HepG2 (cell line): ENCODE results near the gene SEPTIN10. TPM values are rescaled to one million over a fixed set of nuclear protein-coding genes. Genes with fewer than 3 reads are reported as not detected.

ENCODE experiments used
- AGO1 ChIP-seq: fragments of 200-400 bp; formaldehyde crosslinking; IDR thresholded peaks from 2 replicates; pipeline ENCODE4 v1.6.1; 2017; ENCODE audit warnings: mild to moderate bottlenecking, low read depth, low read length, moderate library complexity; ENCODE audit not compliant: poor library complexity, severe bottlenecking
- ARNT2 ChIP-seq: sonication (generic); formaldehyde crosslinking; IDR thresholded peaks from 2 replicates; pipeline ENCODE4 v1.8.0; 2022; ENCODE audit warnings: mild to moderate bottlenecking, low read depth, missing genetic modification reagents, moderate library complexity
- ARNTL ChIP-seq: sonication (generic); formaldehyde crosslinking; IDR thresholded peaks from 2 replicates; pipeline ENCODE4 v1.4.0; 2020; ENCODE audit warnings: mild to moderate bottlenecking, missing genetic modification reagents
- ATF7 ChIP-seq, 2 experiments: fragments of 450-650 bp in 1 of 2; sonication (generic) in 1 of 2; formaldehyde crosslinking in 1 of 2; IDR thresholded peaks; 2 replicates each; pipeline versions ENCODE4 v1.4.0 to v1.6.1; 2016 to 2020; ENCODE audit warnings: antibody characterized with exemption in 1 of 2, mild to moderate bottlenecking in 1 of 2, missing genetic modification reagents in 1 of 2
- BRCA1 ChIP-seq: sonication (generic); formaldehyde crosslinking; IDR thresholded peaks from 2 replicates; pipeline ENCODE4 v1.4.0; 2020; ENCODE audit warnings: missing genetic modification reagents
- CBFB ChIP-seq: sonication (generic); formaldehyde crosslinking; IDR thresholded peaks from 2 replicates; pipeline ENCODE4 v1.4.0; 2020; ENCODE audit warnings: missing genetic modification reagents
- DNMT1 ChIP-seq: sonication (generic); formaldehyde crosslinking; IDR thresholded peaks from 2 replicates; pipeline ENCODE4 v1.5.1; 2020; ENCODE audit warnings: mild to moderate bottlenecking, missing genetic modification reagents
- ELF4 ChIP-seq: sonication (generic); formaldehyde crosslinking; IDR thresholded peaks from 2 replicates; pipeline ENCODE4 v1.5.0; 2020; ENCODE audit warnings: missing genetic modification reagents, mild to moderate bottlenecking, moderate library complexity, borderline replicate concordance
- GATAD1 ChIP-seq: IDR thresholded peaks from 2 replicates; pipeline ENCODE4 v1.6.1; 2016; ENCODE audit warnings: missing genetic modification reagents, missing compliant biosample characterization
- HOXA3 ChIP-seq: sonication (generic); formaldehyde crosslinking; IDR thresholded peaks from 2 replicates; pipeline ENCODE4 v1.5.0; 2020; ENCODE audit warnings: missing genetic modification reagents
- KDM3A ChIP-seq: IDR thresholded peaks from 2 replicates; pipeline ENCODE4 v1.6.1; 2018; ENCODE audit warnings: low read depth, missing compliant biosample characterization
- KLF16 ChIP-seq, 2 experiments: sonication (generic) in 1 of 2; formaldehyde crosslinking in 1 of 2; IDR thresholded peaks; 2 replicates each; pipeline versions ENCODE4 v1.6.1 to v1.8.0; 2016 to 2023; ENCODE audit warnings: missing genetic modification reagents in 2 of 2, missing compliant biosample characterization in 1 of 2
- MAFF ChIP-seq: IDR thresholded peaks from 2 replicates; pipeline ENCODE4 v1.6.1; 2011; ENCODE audit warnings: low read depth, low read length, improper control_type of control experiment
- NFIB ChIP-seq: sonication (generic); formaldehyde crosslinking; IDR thresholded peaks from 2 replicates; pipeline ENCODE4 v1.9.0; 2021; ENCODE audit warnings: missing genetic modification reagents, mild to moderate bottlenecking, borderline replicate concordance
- SMYD3 ChIP-seq: sonication (generic); formaldehyde crosslinking; IDR thresholded peaks from 2 replicates; pipeline ENCODE4 v1.8.1; 2023; ENCODE audit warnings: mild to moderate bottlenecking, missing genetic modification reagents
- SOX6 ChIP-seq, 2 experiments: fragments of 450-650 bp in 1 of 2; sonication (generic) in 1 of 2; formaldehyde crosslinking in 1 of 2; IDR thresholded peaks; 2 replicates each; pipeline versions ENCODE4 v1.4.0 to v1.6.1; 2017 to 2020; ENCODE audit warnings: antibody characterized with exemption in 1 of 2, mild to moderate bottlenecking in 1 of 2, missing genetic modification reagents in 1 of 2
- TCF12 ChIP-seq, 2 experiments: fragments of 450-650 bp in 1 of 2; sonication (generic) in 1 of 2; formaldehyde crosslinking in 1 of 2; IDR thresholded peaks; 2 replicates each; pipeline versions ENCODE4 v1.6.1 to v1.8.0; 2017 to 2022; ENCODE audit warnings: antibody characterized with exemption in 1 of 2, mild to moderate bottlenecking in 1 of 2, missing genetic modification reagents in 1 of 2, moderate library complexity in 1 of 2
- TRIM24 ChIP-seq: sonication (generic); formaldehyde crosslinking; IDR thresholded peaks from 2 replicates; pipeline ENCODE4 v1.8.0; 2022; ENCODE audit warnings: mild to moderate bottlenecking, missing genetic modification reagents
- ZNF605 ChIP-seq: sonication (generic); formaldehyde crosslinking; IDR thresholded peaks from 2 replicates; pipeline ENCODE4 v1.8.0; 2022; ENCODE audit warnings: mild to moderate bottlenecking, missing genetic modification reagents
- ZNF850 ChIP-seq: sonication (generic); formaldehyde crosslinking; conservative IDR thresholded peaks from 2 replicates; pipeline ENCODE4 v1.9.0; 2021; ENCODE audit warnings: mild to moderate bottlenecking, missing genetic modification reagents
- ZSCAN31 ChIP-seq: sonication (generic); formaldehyde crosslinking; IDR thresholded peaks from 2 replicates; pipeline ENCODE4 v1.5.0; 2020; ENCODE audit warnings: low read depth, mild to moderate bottlenecking, missing genetic modification reagents
- polyA plus RNA-seq, 8 experiments: library from polyadenylated mRNA; depleted of rRNA in 3 of 8; stranded (reverse) in 7 of 8; unstranded in 1 of 8; fragments of >200 nt; fragmentation: Illumina TruSeq in 4 of 8; extraction: Trizol in 4 of 8; gene quantifications; 2 replicates each; pipeline versions ENCODE4 v1.2.1 to v1.2.3, GENCODE V29; 2011 to 2016; ENCODE audit warnings: low read depth in 4 of 8, missing spikeins in 1 of 8, mixed read lengths in 1 of 8; ENCODE audit not compliant: insufficient read depth in 1 of 8
- total RNA-seq, 5 experiments: library from RNA; depleted of rRNA; stranded (reverse); fragments of >200 nt; fragmentation: Illumina TruSeq; extraction: Trizol; gene quantifications; 2 replicates each; pipeline ENCODE4 v1.2.3, GENCODE V29; 2016; ENCODE audit warnings: low read depth in 1 of 5
- TF ChIP-seq, protein P1 (sequence below): IDR thresholded peaks from 2 replicates; pipeline ENCODE4 v1.6.1; 2012; ENCODE audit warnings: inconsistent platforms
- TF ChIP-seq, protein P2 (sequence below): sonication (generic); formaldehyde crosslinking; IDR thresholded peaks from 2 replicates; pipeline ENCODE4 v1.5.0; 2020; ENCODE audit warnings: missing genetic modification reagents
- TF ChIP-seq, protein P3 (sequence below): sonication (generic); formaldehyde crosslinking; IDR thresholded peaks from 2 replicates; pipeline ENCODE4 v1.5.1; 2020; ENCODE audit warnings: mild to moderate bottlenecking, missing genetic modification reagents, borderline replicate concordance
- TF ChIP-seq, protein P4 (sequence below): sonication (generic); formaldehyde crosslinking; IDR thresholded peaks from 2 replicates; pipeline ENCODE4 v1.8.0; 2022; ENCODE audit warnings: mild to moderate bottlenecking, missing genetic modification reagents, borderline replicate concordance
- TF ChIP-seq, protein P5 (sequence below): IDR thresholded peaks from 2 replicates; pipeline ENCODE4 v1.6.1; 2016; ENCODE audit warnings: missing genetic modification reagents, missing compliant biosample characterization

The SEPTIN10 gene
- total and polyA plus RNA-seq, 2 of the 13 experiments (the other 11 are each of a cell fraction or from before 2014, with no cell fraction given) = 45.8 to 67.5 TPM

DNA sequence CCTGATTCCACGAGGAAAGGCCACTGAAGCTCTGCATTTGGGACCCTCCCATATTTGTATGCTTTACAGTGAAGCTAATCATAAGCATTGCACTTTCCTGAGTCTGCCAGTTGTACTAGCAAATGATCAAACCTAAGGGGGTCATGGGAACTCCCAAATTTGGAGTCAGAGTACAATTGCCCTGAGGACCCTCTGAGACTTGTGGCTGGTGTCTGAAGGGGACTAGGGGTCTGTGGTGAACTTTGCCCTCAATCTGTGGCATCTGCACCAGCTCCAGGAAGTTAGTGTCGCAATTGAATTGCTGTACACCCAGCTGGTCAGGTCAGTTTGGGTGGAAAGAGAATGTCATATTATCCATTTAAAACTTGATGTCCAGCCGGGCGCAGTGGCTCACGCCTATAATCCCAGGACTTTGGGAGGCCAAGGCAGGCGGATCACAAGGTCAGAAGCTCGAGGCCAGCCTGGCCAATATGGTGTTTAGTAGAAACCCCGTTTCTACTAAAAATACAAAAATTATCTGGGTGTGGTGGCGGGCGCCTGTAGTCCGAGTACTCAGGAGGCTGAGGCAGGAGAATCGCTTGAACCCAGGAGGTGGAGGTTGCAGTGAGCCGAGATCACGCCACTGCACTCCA, 18.5 kb upstream of the SEPTIN10 start (continued):
- 0 out of 2 replicates have a peak, but pooled peaks have one; percentile 42 for TF ChIP-seq SMYD3
- TF ChIP-seq TCF12 (IDR thresholded peaks at IDR 0.05) = no peak
- TF ChIP-seq TCF12 (CRISPR knock-in tag; IDR thresholded peaks at IDR 0.05) = 0 out of 2 replicates have a peak, but pooled peaks have one; percentile 50
- TF ChIP-seq, protein P1, sequence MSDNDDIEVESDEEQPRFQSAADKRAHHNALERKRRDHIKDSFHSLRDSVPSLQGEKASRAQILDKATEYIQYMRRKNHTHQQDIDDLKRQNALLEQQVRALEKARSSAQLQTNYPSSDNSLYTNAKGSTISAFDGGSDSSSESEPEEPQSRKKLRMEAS = peak; percentile 76
- no peak for TF ChIP-seq SOX6 (IDR thresholded peaks at IDR 0.05)
- peak; percentile 87 for TF ChIP-seq SOX6 (CRISPR knock-in tag; IDR thresholded peaks at IDR 0.05)
- TF ChIP-seq ATF7 (IDR thresholded peaks at IDR 0.05) = no peak
- peak; percentile 78; the same call in 1 of the 2 replicates for TF ChIP-seq ATF7 (CRISPR knock-in tag; IDR thresholded peaks at IDR 0.05)
- TF ChIP-seq, protein P2, sequence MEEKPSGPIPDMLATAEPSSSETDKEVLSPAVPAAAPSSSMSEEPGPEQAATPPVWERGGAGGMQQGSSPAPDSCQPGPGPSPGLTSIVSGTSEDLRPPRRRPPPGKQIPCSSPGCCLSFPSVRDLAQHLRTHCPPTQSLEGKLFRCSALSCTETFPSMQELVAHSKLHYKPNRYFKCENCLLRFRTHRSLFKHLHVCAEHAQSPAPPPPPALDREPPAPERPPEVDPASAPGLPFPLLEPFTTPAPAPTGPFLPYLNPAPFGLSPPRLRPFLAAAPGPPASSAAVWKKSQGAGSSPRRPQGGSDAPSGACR (CRISPR knock-in tag) = peak; percentile 62; the same call in 1 of the 2 replicates
- TF ChIP-seq KDM3A (CRISPR knock-in tag) = peak; percentile 66
- TF ChIP-seq MAFF = no peak
- TF ChIP-seq ARNTL = peak; percentile 82
- TF ChIP-seq HOXA3 (CRISPR knock-in tag) = peak; percentile 81
- TF ChIP-seq, protein P3, sequence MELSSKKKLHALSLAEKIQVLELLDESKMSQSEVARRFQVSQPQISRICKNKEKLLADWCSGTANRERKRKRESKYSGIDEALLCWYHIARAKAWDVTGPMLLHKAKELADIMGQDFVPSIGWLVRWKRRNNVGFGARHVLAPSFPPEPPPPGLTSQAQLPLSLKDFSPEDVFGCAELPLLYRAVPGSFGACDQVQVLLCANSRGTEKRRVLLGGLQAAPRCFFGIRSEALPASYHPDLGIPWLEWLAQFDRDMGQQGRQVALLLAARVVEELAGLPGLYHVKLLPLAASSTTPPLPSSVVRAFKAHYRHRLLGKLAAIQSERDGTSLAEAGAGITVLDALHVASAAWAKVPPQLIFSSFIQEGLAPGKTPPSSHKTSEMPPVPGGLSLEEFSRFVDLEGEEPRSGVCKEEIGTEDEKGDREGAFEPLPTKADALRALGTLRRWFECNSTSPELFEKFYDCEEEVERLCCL (CRISPR knock-in tag) = no peak
- no peak for TF ChIP-seq NFIB (CRISPR knock-in tag)
- TF ChIP-seq KLF16 (CRISPR knock-in tag; IDR thresholded peaks at IDR 0.05) = peak; percentile 43 to 73; a peak in 1 of 4 replicates
- TF ChIP-seq ARNT2 (CRISPR knock-in tag) = no peak; the same call in 1 of the 2 replicates
- TF ChIP-seq, protein P4, sequence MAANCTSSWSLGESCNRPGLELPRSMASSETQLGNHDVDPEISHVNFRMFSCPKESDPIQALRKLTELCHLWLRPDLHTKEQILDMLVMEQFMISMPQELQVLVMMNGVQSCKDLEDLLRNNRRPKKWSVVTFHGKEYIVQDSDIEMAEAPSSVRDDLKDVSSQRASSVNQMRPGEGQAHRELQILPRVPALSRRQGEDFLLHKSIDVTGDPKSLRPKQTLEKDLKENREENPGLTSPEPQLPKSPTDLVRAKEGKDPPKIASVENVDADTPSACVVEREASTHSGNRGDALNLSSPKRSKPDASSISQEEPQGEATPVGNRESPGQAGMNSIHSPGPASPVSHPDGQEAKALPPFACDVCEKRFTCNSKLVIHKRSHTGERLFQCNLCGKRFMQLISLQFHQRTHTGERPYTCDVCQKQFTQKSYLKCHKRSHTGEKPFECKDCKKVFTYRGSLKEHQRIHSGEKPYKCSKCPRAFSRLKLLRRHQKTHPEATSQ (CRISPR knock-in tag) = no peak; the same call in 1 of the 2 replicates
- no peak for TF ChIP-seq BRCA1 (CRISPR knock-in tag)
- TF ChIP-seq DNMT1 (CRISPR knock-in tag) = 0 out of 2 replicates have a peak, but pooled peaks have one; percentile 60
- peak; percentile 70; the same call in 1 of the 2 replicates for TF ChIP-seq CBFB (CRISPR knock-in tag)
- no peak for TF ChIP-seq AGO1
- TF ChIP-seq ELF4 = no peak
- TF ChIP-seq ZNF605 (CRISPR knock-in tag) = peak; percentile 81
- peak; percentile 64 for TF ChIP-seq GATAD1 (CRISPR knock-in tag)
- TF ChIP-seq, protein P5, sequence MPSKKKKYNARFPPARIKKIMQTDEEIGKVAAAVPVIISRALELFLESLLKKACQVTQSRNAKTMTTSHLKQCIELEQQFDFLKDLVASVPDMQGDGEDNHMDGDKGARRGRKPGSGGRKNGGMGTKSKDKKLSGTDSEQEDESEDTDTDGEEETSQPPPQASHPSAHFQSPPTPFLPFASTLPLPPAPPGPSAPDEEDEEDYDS = peak; percentile 32; the same call in 1 of the 2 replicates
- TF ChIP-seq ZSCAN31 (CRISPR knock-in tag) = 0 out of 2 replicates have a peak, but pooled peaks have one; percentile 57
- peak; percentile 66; the same call in 1 of the 2 replicates for TF ChIP-seq TRIM24
- peak; percentile 76; the same call in 1 of the 2 replicates for TF ChIP-seq ZNF850 (CRISPR knock-in tag)
